Transverse colon (tissue), 4 donors: Measurements from ENCODE around the gene ROBO1.

Source experiments
- POLR2AphosphoS5 ChIP-seq, 3 donors: sonication (generic); formaldehyde crosslinking; IDR thresholded peaks; one replicate each; pipeline ENCODE4 v1.6.1; 2016; ENCODE audit warnings: antibody characterized with exemption in 3 of 3
- TF ChIP-seq, protein P1 (sequence below), 5 experiments: fragments of 200-600 bp in 3 of 5; fragments of 450-650 bp in 2 of 5; sonication (generic) in 3 of 5; IDR thresholded peaks; 1 replicate in 2 of 5; 2 replicates in 3 of 5; pipeline ENCODE4 v1.5.1; 2016 to 2017; ENCODE audit warnings: antibody characterized with exemption in 5 of 5, inconsistent platforms in 3 of 5, mild to moderate bottlenecking in 2 of 5, moderate library complexity in 1 of 5

DNA sequence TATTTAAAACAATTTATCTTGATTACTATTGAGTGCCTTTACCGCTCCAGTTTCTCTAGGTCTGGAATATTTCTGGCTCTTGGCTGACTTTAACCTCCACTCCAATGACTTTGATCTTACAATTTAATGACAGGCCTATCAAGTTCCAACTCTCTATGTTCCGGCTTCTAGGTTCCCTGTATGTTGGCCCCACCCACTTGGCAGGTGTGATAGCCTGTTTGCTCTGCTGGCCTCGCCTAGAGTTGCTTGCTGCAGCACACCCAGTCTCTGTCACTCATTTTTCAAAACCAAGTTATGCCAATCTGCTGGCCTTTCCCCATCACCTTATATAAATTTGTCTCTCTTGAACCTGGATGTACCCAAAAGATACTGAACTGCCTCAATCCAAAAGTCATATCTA lies 428.0 kb downstream of the ROBO1 start:
- TF ChIP-seq, protein P1, sequence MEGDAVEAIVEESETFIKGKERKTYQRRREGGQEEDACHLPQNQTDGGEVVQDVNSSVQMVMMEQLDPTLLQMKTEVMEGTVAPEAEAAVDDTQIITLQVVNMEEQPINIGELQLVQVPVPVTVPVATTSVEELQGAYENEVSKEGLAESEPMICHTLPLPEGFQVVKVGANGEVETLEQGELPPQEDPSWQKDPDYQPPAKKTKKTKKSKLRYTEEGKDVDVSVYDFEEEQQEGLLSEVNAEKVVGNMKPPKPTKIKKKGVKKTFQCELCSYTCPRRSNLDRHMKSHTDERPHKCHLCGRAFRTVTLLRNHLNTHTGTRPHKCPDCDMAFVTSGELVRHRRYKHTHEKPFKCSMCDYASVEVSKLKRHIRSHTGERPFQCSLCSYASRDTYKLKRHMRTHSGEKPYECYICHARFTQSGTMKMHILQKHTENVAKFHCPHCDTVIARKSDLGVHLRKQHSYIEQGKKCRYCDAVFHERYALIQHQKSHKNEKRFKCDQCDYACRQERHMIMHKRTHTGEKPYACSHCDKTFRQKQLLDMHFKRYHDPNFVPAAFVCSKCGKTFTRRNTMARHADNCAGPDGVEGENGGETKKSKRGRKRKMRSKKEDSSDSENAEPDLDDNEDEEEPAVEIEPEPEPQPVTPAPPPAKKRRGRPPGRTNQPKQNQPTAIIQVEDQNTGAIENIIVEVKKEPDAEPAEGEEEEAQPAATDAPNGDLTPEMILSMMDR (IDR thresholded peaks at IDR 0.05) = no peak
- no peak for TF ChIP-seq POLR2AphosphoS5 (IDR thresholded peaks at IDR 0.05)
